NCI-H1417 (cell line): ENCODE measurements around the gene GALNT3.
A peak's percentile ranks its signal among the peaks of the same experiment; 100 is the strongest.

Experiments used
- DNase-seq, 3 experiments: peaks; one replicate each; lab custom pipeline; 2025; lab: John Stamatoyannopoulos, UW

GALNT3 gene

GRCh38 chr2:165725421-165725820 lies 68.6 kb downstream of the GALNT3 start:
- DNase-seq = no peak

- no peak for DNase-seq
Observed at GRCh38 chr2:165720511-165720910, 73.5 kb downstream of the GALNT3 start.

- DNase-seq = no peak
Observed at GRCh38 chr2:165718610-165719210, 75.3 kb downstream of the GALNT3 start.

- DNase-seq = no peak
Observed at GRCh38 chr2:165716091-165716490, 78.0 kb downstream of the GALNT3 start.

GRCh38 chr2:165706960-165707487 lies 87.0 kb downstream of the GALNT3 start:
- no peak for DNase-seq

GRCh38 chr2:165701147-165701546 lies 92.9 kb downstream of the GALNT3 start:
- DNase-seq = no peak

- peak in 1 of 3 experiments; percentile 0 for DNase-seq
Observed at GRCh38 chr2:165700531-165700930, 93.5 kb downstream of the GALNT3 start.

GRCh38 chr2:165699946-165700345 lies 94.1 kb downstream of the GALNT3 start:
- no peak for DNase-seq

- peak; percentile 43 to 72 (median 60) for DNase-seq
Observed at GRCh38 chr2:165698444-165698884, 95.6 kb downstream of the GALNT3 start.

- DNase-seq = peak in 2 of 3 experiments; percentile 30 to 72
Observed at GRCh38 chr2:165697748-165698443, 96.2 kb downstream of the GALNT3 start.
